Activated CD8-positive, alpha-beta memory T cell treated with anti-CD3 and anti-CD28 coated beads for 36 hours (primary cell): ENCODE data around the gene COPRS. TPM values are rescaled to one million over a fixed set of nuclear protein-coding genes. Genes with fewer than 3 reads are reported as not detected.

Experiments
- CTCF ChIA-PET: fragments of 350-600 bp; sonication (Branson Sonifier 250); formaldehyde crosslinking; loops from one replicate; lab custom pipeline; 2021; ENCODE audit warnings: antibody characterized with exemption; lab: Charles Lee
- POLR2A ChIA-PET: fragments of 350-600 bp; sonication (Branson Sonifier 250); formaldehyde crosslinking; loops from one replicate; lab custom pipeline; 2021; ENCODE audit warnings: antibody characterized with exemption; lab: Charles Lee
- total RNA-seq, 2 experiments: library from RNA; stranded (reverse); gene quantifications; one replicate each; pipeline ENCODE4 v1.2.3, GENCODE V29; 2021

COPRS gene, protein sequence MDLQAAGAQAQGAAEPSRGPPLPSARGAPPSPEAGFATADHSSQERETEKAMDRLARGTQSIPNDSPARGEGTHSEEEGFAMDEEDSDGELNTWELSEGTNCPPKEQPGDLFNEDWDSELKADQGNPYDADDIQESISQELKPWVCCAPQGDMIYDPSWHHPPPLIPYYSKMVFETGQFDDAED
- 10 to 100 TPM; 70.6 to 74.7 TPM for total RNA-seq

DNA sequence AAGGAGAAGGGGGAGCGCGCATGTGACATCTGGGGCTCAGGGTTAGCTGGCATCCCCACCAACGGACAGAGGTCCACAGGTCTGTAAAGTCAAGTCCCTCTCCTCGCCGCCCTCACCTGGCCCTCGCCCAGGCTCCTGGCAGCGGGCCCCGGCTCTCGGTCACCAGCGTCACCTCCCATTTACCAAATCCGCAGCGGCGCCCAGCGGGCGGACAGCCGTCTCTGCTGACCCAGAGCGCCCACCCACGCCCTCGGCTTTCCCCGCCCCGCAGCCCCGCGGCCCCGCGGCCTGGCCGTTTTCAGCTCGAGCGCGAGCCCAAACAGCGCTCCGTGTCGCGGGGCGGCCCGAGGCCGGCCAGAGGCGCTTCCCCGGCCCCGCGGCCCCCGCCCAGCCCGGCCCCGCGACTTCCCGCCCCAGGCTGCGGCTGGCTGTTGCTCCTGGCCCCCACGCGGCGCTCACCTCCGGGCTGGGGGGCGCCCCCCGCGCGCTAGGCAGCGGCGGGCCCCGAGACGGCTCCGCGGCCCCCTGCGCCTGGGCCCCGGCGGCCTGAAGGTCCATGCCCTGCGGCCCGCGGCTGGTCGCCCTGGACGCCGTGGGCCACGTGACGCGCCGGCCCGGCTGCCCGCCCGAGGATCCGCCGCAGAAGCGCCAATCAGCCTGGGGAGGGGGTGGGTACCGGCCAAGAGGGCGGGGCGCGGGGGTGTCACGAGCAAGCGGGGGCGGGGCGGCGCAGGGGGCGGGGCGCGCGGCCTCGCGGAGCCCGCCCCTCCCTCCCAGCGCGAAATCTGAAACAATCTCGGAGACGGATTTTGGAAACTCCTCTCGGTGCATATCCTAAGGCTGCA is at the start of gene COPRS:
Gene COPRS (minus strand): TSS at position 603 of the 845 bp plus-strand sequence. CDS start 45 bp downstream, at position 558.
- ChIA-PET CTCF (interaction anchor here (1.3 to 1.4 kb wide), 2 partner anchors 16 to 42 kb away, joined by 3 read pairs; partner anchors contain the start of gene UTP6), POLR2A (interaction anchor here (1.0 kb wide), 1 partner anchor 78 kb away, joined by 4 read pairs; the partner anchor contains the start of gene SUZ12)

DNA sequence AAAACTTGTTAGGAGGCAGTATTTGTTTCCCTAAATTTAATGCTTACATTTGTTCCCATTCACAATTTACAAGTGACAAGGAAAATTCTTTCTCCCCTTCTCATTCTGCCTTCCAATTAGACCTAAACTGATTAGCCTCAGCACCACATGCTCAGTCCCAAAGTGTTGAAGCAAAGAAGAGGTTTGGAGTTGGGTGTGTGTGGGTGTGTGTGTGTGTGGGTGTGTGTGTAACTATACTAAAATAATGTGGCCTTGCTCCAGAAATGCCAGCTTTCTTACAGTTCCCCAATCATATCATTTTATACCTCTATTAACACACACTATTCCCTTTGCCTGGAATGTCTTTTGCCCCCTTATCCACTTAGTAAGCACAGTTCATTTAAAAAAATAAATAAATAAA is 49.3 kb upstream of the COPRS start:
- ChIA-PET CTCF (no interaction called here), POLR2A (no interaction called here)

DNA sequence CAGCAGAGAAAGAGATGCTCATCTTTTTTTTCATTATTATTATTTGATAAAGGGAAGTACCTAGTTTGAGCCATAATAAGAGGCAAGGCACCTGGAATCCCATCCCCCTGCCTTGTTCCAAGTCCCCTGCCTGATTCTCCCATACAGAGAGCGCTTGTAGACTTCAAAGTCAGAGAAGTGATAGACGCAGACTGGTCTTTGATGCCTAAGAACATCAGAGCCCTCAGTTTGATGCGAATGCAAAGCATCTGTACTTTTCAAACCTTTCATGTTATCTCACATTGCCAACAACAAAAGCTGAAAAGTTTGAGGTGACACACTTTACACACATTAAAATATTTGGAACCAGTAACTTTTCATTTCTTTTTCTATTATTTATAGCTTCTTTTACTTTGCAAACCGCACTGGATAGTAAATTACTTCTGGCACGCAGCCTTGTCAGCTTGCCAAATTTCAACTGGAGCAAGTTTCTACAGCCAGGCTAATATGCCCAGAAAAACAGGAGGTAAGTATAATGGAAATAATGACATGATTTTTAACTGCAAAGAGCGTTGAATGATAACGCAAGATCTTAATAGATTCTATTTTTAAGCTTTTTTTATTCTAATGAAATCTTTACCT is 48.4 kb upstream of the COPRS start:
- CTCF ChIA-PET, result no interaction called here
- POLR2A ChIA-PET, result no interaction called here

DNA sequence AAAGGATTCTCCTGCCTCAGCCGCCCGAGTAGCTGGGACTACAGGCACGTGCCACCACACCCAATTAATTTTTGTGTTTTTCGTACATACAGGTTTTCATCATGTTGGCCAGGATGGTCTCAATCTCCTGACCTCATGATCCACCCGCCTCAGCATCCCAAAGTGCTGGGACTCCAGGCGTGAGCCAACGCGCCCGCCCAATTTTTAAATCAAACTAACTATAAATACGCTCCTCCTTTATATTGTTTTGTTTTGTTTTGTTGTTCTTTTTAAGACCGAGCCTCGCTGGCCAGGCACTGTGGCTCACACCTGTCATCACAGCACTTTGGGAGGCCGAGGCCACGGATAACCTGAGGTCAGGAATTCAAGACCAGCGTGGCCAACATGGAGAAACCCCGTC is 44.4 kb upstream of the COPRS start:
- ChIA-PET CTCF (interaction anchor here (0.6 kb wide), 1 partner anchor 564 kb away, joined by 3 read pairs; no protein-coding TSS in a partner anchor), POLR2A (no interaction called here)

DNA sequence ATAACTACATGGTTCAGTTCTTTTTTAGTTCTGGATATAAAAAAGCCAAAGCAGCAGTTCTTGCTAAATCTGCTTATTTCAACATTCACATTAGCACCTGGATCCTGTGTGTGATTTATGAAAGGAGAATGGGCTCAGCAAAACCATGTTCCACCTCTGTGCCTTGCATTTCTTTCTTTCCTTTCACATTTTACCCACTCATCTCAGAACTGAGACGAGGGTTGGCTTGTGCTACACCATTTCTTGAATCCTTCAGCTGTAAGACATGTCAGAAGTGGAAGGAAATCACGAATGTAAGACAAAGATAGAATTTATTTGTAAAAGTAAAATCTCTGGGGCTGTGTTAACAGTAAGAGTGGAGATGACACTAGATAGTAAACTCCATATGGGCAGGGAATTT is 43.6 kb upstream of the COPRS start:
- CTCF ChIA-PET, result interaction anchor here (0.6 kb wide), 1 partner anchor 565 kb away, joined by 3 read pairs; no protein-coding TSS in a partner anchor
- POLR2A ChIA-PET, result no interaction called here

DNA sequence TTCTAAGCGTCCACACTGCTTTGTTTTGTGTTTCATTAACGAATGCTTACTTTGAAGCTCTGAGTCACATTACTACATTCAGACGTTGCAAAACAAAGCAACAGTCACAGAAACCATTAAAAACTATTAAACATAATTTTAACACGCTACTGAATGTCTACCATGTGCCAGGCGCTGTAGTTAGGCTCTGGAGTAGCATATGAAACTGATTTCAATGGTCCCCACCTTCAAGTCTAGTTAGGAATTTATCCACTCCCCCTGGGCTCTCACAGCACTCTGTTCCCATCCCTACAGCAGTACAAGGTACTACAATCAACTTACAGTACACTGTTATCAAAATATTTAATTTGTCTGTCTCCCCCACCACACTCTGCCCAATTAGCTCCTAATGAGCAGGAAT is 41.8 kb upstream of the COPRS start:
- ChIA-PET POLR2A (interaction anchor here (0.6 to 1.5 kb wide), 3 partner anchors 21 to 36 kb away, joined by 4 to 10 read pairs (median 8); no protein-coding TSS in a partner anchor), CTCF (interaction anchor here (0.7 to 1.3 kb wide), 4 partner anchors 11 to 351 kb away, joined by 3 to 5 read pairs (median 3); partner anchors contain the start of gene COPRS)

DNA sequence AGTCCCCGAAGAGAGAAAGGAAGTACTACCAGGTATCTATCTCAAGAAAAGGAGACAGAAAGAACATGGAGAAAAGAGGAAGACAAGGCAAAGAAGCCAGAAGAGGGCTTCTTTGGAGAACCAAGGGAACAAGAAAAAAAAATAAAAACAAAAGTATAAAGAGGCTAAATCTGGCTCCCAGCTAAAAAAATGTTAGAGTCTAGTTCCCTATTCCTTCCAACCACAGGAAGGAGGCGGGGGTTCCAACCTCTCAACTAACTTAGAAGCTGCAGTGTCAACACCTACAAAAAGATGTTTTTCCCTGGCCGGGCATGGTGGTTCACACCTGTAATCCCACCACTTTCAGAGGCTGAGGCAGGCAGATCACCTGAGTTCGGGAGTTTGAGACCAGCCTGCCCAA is 29.1 kb upstream of the COPRS start:
- ChIA-PET CTCF (no interaction called here), POLR2A (no interaction called here)

DNA sequence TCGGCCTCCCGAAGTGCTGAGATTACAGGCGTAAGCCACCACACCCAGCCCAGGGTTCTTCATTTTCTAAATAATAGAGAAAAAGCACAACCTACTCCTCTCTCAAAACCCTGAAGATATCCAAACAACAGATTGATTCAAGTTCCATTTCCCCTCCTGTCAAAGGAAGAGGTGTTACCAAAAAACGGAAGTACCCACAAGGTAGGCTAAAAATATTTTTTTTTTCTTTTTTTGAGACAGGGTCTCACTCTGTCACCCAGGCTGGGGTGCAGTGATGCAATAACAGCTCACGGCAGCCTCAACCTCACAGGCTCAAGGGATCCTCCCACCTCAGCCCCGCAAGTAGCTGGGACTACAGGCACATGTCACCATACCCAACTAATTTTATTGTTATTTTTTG is 23.5 kb upstream of the COPRS start:
- POLR2A ChIA-PET, result interaction anchor here (0.7 kb wide), 1 partner anchor 106 kb away, joined by 3 read pairs; no protein-coding TSS in a partner anchor
- CTCF ChIA-PET, result no interaction called here

DNA sequence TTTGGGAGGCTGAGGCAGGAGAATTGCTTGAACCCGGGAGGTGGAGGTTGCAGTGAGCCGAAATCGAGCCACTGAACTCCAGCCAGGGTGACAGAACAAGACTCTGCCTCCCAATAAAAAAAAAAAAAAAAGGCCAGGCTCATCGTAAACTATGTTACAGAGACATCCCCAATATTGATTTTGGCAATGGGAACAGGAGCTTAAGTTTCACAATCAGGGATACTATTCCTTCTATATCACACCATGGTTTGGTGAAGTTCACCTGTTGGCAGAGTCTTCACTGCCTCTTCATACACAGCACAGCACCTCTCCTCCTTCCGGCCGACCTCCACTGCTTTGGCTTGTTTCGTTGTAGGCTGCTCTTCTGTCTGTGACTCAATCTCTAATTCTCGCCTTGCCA is 21.3 kb upstream of the COPRS start:
- POLR2A ChIA-PET, result interaction anchor here (0.8 kb wide), 1 partner anchor 20 kb away, joined by 10 read pairs; no protein-coding TSS in a partner anchor
- CTCF ChIA-PET, result interaction anchor here (0.7 kb wide), 1 partner anchor 433 kb away, joined by 3 read pairs; no protein-coding TSS in a partner anchor

DNA sequence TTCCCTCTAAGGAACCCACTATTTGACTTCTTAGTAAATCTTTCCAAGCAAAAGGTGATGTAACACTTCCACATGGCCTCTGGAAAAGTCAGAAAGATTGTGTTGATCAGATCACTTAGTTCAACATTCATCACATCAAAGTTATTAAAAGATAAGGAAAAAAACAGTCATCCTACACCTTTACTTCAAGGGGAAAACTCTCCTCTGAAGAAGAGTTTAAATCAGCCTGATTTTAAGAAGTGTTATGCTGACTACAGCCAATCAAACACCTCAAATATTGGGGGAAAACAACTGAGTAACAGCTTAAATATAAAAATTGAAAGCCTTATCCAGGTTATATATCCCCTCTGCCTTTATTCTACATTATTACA is 19.6 kb upstream of the COPRS start:
- POLR2A ChIA-PET, result no interaction called here
- CTCF ChIA-PET, result interaction anchor here (1.0 kb wide), 1 partner anchor 23 kb away, joined by 3 read pairs; the partner anchor contains the start of gene UTP6

DNA sequence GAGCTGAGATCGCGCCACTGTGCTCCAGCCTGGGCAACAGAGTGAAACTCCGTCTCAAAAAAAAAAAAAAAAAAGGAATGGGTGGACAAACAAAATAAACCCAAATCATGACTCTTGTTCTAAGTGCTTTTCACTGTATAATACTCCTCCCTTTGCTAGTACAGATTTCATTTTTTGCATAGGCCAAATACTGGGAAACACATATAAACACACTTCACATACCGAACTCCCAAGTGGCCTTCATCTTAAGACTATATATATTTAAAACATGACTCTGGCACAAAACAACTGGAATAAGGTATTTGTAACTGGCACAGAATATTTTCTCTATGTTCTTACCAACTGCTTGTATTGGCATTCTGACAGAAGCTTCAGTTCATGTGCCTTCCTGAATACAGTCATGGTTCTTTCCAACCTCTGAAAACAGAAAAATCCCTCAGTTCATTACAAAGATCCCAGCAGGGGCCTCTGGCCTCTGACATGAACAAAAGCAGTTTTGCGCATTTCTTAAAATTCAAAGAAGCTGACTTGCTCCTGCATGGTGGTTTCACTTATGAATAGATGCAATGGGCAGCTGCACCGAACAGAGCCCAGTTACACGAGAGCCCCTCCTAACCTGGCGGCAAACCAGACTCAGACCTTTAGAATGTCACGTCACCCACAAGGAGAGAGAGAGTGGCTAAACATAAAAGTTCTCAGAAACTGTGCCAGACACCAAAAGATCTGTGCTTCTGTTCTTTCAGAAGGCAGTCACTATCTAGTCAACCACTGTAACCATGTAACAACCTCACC is 19.1 kb upstream of the COPRS start:
- POLR2A ChIA-PET, result no interaction called here
- CTCF ChIA-PET, result interaction anchor here (1.0 kb wide), 1 partner anchor 23 kb away, joined by 3 read pairs; the partner anchor contains the start of gene UTP6

DNA sequence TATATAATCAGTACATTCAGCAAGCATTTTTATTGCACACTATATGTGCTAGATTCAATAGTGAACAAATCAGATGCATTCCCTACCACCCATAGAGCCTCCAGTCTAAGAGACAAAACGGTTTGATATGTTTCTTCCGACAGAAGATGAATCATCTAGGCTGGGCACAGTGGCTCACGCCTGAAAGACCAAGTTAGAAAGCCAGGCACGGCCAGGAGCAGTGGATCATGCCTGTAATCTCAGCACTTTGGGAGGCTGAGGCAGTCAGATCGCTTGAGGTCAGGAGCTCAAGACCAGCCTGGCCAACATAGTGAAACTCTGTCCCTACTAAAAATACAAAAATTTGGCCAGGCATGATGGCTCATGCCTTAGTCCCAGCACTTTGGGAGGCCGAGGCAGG is 18.3 kb upstream of the COPRS start:
- ChIA-PET CTCF (no interaction called here), POLR2A (no interaction called here)

DNA sequence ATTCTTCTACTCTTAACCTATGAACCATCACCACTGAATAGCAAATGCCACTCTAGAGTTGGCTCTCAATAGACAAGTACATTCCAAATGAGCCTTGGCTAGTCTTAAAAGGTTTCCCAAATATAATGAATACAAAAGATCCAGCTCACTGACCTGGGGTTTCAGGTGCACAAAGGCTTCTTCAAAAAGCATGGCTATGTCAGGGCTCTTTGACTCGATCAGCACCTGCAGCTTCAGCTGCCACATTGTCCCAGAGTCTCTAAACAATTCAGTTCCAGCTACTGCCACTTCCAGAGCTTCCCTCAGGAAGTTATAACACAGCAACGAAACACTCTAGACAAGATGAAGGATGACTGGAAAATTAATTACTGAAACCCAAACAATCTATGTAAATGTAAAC is 16.0 kb upstream of the COPRS start:
- POLR2A ChIA-PET, result interaction anchor here (0.6 kb wide), 1 partner anchor 10 kb away, joined by 7 read pairs; no protein-coding TSS in a partner anchor
- CTCF ChIA-PET, result no interaction called here

DNA sequence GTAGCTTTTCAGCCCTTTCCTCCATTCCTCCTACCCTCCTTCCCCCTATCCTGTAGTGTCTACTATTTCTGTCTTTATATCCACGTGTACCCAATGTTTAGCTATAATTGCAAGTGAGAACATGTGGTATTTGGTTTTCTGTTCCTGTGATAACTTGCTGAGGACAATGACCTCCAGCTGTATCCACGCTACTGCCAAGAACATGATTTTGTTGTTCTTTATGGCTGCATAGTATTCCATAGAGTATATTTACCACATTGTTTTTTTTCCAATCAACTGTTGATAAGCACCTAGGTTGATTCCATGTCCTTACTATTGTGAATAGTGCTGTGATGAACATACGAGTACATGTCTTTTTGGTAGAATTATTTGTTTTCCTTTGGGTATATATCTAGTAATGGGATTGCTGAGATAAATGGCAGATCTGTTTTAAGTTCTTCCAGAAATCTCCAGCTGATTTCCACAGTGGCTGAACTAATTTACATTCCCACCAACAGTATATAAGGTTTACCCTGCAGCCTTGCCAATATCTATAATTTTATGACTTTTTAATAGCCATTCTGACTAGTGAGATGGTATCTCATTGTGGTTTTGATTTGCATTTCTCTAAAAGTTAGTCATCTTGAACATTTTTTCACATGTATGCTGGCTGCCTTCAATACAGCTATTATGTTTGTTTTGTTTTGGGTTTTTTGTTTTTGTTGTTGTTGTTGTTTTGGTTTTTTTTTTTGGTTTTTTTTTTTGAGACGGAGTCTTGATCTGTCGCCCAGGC is 10.9 kb upstream of the COPRS start:
- POLR2A ChIA-PET, result no interaction called here
- CTCF ChIA-PET, result interaction anchor here (0.6 kb wide), 3 partner anchors 11 to 313 kb away, joined by 3 to 4 read pairs (median 3); no protein-coding TSS in a partner anchor

DNA sequence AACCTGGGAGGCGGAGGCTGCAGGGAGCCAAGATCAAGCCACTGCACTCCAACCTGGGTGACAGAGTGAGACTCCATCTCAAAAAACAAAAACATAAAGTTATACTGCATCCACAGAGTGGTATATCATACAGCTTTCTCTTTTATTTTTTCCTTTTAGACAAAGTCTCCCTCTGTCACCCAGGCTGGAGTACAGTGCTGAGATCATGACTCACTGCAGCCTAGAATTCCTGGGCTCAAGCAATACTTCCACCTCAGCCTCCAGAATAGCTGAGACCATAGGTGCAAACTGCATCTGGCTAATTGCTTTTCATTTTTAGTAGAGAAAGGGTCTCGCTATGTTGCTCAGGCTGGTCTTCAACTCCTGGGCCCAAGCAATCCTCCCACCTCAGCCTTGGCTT is 10.0 kb upstream of the COPRS start:
- CTCF ChIA-PET, result no interaction called here
- POLR2A ChIA-PET, result no interaction called here

DNA sequence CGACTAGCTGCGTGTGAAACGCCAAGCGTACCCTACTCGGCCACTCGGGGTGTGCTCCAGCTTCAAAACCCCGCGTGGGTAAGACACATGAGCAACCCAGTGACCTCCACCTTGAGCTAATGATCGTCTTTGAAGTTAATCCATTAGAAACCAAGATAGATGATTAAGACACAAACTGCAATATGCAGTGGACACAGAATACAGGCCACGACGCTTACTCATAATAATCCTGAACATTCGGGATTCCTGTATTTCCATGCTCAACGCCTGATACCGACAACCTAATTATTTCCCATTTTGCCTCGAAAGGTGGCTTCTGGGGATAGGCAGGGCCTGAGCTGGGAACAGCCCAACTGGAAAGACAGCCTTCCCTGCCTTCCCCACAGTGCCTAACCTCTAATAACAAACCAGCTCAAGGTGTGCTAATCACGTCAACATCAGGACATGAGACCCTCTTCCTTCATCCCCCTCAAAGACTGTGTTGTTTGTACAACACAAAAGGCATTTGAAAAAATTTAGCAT is 504 bp upstream of the COPRS start:
- CTCF ChIA-PET, result interaction anchor here (0.6 to 1.4 kb wide), 3 partner anchors 17 to 308 kb away, joined by 3 read pairs; partner anchors contain the start of gene UTP6
- POLR2A ChIA-PET, result no interaction called here

DNA sequence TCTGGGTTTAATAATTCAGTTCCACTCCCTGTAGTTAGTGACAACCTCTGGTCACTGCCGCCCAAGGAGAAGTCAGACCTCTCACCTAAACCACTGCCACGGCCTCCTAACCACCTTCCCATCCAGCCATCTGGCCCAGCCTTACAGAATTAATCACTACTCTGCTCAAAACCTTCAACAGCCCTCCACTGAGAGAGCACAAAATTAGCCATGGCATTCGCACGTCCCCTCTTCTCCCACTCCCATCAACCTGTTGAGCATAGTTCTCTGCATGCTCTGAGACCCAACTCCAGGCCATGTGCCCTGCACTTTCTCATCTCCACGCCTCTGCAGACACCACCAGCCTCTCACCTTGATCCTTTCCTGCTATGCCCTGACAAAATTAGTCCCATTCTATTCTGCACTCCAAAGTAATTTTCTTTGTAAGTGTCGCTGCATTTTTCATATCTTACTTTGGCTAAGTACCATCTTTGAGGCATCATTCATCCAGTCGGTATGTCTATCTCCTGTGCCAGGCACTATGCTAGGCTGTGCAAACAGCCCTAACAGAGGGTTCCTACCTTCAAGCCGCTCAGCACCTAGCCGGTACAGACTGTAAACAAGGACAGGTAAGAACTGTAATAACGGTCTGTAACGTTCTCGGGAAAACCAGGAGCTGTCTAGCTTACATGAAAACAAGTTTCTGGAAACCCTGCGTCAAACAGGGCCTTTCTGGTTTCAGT is 963 bp downstream of the COPRS start:
- CTCF ChIA-PET, result no interaction called here
- POLR2A ChIA-PET, result interaction anchor here (1.0 kb wide), 1 partner anchor 79 kb away, joined by 4 read pairs; the partner anchor contains the start of gene SUZ12
